Mesangial cell (primary cell): ENCODE results near the gene YIPF6. TPM values are rescaled to one million over a fixed set of nuclear protein-coding genes. Genes with fewer than 3 reads are reported as not detected.

Experiments used
- total RNA-seq: library from RNA; depleted of rRNA; stranded (reverse); fragments of >200 nt; gene quantifications from 2 replicates; pipeline ENCODE4 v1.2.3, GENCODE V29; 2015

The YIPF6 gene, protein sequence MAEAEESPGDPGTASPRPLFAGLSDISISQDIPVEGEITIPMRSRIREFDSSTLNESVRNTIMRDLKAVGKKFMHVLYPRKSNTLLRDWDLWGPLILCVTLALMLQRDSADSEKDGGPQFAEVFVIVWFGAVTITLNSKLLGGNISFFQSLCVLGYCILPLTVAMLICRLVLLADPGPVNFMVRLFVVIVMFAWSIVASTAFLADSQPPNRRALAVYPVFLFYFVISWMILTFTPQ
- 11.2 and 17.9 TPM in 2 replicates for total RNA-seq

DNA sequence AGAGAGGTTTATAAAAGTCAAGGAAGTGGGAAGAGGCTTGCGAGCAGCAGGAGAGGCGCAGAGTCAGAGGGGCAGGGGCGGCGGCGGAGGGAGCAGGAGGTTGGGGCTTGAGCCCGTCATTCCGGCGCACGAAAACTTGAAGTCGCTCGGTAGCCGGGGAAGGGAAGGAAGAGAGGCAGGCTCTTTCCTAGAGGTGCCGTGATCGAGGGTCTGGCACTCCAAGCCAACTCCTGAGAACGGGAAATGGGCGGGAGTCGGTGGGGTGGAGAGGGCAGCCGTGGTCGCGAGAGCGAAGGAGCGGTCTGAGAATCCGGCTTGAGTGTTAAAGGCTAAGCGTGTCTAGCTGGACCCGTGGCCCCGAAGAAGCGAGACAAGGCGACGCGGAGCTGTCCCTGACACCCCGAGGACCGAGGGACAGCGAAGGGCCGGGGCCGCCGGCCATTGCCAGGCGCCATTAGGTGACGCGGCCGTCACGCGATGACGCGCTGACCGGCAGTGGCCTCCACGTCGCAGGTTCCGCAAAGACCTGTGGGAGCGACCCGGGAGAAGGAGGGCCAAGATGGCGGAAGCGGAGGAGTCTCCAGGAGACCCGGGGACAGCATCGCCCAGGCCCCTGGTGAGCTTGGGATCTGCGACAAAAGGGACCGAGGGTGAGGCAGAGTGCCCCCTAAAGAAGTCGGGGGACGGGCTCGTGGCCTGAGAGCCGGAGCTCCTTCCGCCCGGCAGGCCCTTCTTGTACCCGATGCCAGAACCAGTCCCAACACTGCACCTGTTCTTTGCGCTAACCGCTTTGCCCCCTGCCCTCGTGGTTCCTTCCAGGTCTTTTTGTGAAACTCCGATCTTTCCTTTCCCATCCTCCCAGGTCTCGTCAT lies at the start of gene YIPF6:
YIPF6 (plus strand) TSS at position 544 of the 872 bp plus-strand sequence; CDS start at position 560, 16 bp downstream.

Other genes with a start within 250 kb of the YIPF6 start
- gene OPHN1, start 65.6 kb upstream of the YIPF6 start, total RNA-seq, result 2.8 and 8.1 TPM in 2 replicates
- 4.1 TPM in 2 replicates for gene STARD8, start 148.6 kb downstream of the YIPF6 start, total RNA-seq